ENCODE data around the gene S100A8.
A peak's percentile ranks its signal among the peaks of the same experiment; 100 is the strongest.
"Not testable (repeated sequence)": the region's sequence is repeated elsewhere in the genome, so short reads cannot be mapped to it uniquely, and the experiment has no call there.

The S100A8 gene

GRCh38 chr1:153390938-153391710, at the start of gene S100A8:
Gene S100A8, minus strand, starts transcription at chr1:153391073. Its CDS starts 538 bp downstream, at chr1:153390535.
- no peak for DNase-seq (ENCODE audit: low read depth)

GRCh38 chr1:153439273-153439672, 48.4 kb upstream of the S100A8 start:
- no peak for DNase-seq (ENCODE audit: low read depth)

- DNase-seq (ENCODE audit: low read depth) = no peak
Observed at GRCh38 chr1:153438599-153438998, 47.7 kb upstream of the S100A8 start.

DNA sequence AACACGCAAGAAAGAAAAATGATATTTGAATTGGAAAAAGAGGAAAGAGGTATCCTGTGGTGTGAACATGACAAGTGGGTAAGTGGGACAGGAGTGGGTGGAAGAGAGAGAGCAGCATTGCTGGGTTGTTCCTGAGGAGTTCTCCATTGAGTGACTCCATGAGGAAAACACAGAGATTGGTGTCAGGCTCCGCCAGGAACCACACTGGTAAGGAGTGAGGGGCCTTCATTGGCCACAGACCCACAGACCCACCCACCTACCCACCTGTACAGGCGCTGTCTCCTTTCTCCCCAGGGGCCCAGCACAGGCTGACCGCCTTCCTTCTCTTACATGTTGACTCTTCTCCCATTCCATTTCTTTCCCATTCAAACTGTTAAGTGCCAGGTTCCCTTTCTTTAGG, 46.4 kb upstream of the S100A8 start:
- no peak for DNase-seq (ENCODE audit: low read depth)

- no peak for DNase-seq (ENCODE audit: low read depth)
Observed at GRCh38 chr1:153434746-153435455, 44.0 kb upstream of the S100A8 start.

DNA sequence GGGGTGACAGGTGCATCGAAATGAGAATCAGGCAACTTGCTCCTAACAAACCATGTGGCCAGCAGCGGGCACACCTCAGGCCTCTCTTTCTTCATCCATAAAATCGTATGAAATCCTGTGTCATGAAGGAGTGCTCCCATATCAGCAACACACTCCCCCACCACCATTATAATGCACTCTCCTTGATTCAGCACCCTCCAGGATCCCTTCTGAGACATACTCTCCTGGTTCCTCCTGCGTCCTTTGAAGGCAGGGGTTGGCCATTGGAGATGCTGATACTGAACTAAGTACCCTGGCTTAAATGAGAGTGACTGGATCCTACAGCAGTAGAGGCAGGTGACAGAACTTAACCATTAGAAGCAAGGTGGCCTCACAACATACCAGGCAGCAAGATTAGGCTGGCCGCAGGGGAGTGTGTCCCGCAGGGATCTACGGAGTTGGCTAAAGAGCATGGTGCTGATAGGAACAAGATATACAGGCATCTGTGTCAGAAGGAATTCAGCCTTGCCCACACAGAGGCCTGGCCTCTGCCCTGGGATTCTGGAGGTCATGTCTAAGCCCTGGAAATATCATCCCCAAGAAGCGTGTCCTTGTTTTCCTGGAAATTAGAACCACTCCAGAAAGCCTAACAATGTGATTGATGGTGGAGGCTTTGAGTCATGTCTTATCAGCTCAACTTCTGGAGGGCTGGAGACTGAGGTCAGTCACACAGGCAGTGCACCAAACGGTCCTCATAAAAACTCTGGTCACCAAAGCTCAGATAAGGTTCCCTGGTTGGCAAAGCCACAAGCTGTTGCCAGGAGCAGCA, 42.2 kb upstream of the S100A8 start:
- no peak for DNase-seq (ENCODE audit: low read depth)

- no peak for DNase-seq (ENCODE audit: low read depth)
Observed at GRCh38 chr1:153431928-153432327, 41.1 kb upstream of the S100A8 start.

- no peak for DNase-seq (ENCODE audit: low read depth)
Observed at GRCh38 chr1:153431427-153431826, 40.6 kb upstream of the S100A8 start.

DNA sequence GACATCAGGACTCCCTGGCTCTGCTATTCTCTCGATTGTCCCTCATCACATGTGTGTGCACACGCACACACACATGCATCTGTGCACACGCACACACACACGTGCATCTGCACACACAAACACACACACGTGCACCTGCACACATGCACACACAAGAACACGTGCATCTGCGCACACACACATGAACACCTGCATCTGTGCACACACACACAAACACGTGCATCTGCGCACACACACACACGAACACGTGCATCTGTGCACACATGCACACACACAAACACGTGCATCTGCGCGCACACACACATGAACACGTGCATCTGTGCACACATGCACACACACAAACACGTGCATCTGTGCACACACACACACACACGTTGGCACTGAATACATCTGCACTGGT, 40.1 kb upstream of the S100A8 start:
- no peak for DNase-seq (ENCODE audit: low read depth)

DNA sequence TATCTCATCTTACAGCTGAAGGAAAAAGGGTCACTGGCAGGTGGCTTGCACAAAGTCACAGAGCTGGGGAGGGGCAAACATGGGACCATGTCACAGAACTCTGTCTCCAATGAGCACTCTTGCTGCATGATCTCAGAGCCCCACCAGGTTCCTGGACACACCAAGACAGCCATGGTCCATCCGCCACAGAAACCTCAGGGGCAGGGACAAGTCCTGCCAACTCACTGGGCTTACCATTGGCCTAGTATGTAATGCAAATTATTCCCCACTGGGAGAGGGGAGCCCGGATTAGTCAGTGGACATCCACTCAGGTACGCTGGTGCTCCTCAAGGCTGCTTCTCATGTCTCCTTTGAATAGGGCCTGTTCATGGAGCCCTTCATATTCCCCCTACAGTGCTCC, 39.7 kb upstream of the S100A8 start:
- no peak for DNase-seq (ENCODE audit: low read depth)

DNA sequence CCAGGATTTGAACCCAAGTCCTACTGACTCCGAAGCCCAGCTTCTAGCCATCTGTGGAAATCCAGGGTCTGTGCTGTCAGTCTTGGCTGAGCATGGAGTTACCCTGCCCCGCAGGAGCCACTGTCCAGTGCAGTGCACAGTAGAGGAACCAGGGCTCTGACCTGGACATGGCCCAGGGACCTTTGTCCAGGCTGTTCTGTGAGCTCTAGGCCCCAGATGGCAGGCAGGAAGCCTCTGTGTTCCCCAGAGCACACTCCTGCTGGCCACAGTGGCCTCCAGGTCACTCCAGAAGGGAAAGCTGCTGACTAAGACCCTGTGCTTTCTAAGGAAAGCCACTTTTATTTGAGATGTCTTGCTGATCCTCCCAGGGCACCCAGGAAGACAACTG, 39.3 kb upstream of the S100A8 start:
- DNase-seq (ENCODE audit: low read depth) = no peak

DNA sequence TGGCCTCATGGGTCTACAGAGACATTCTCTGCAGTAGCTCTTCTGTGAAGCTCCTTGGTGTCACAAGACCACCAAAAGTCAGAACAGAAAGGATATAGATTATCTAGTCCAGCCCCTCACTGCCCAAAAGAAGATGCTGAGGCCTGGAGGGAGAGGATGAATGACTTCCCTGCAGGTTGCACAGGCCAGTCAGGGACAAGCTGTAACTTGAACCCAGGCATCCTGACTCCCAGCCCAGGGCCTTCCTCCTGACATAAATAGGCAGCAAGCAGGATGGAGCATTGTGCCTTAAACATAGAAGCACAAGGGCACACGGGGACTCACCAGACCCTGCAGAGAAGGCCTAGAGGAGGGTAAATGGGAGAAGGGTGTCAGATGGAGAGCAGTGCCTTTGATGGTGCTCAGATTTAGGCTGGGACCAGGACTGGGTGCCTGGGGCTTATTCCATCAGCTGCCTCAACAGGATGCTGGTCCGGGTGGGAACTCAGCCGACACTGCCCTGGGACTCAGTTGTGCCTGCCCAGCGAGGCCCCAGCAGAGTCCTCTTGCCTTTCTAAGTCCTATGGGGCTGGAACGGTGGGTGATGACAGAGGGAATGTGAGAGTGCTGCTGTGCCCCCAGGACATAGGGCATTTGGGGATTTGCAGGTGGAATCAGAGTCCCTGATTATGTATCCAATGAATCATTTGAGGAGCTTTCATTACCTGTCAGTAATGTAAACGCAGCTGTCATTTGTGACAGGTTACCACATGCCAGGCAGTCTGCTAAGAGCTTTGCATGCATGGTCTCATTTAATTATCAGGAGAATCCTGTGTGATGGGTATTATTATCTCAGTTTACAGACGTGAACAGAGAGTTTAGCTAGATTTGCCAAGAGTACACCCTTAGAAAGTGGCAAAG, 38.6 kb upstream of the S100A8 start:
- DNase-seq (ENCODE audit: low read depth) = no peak

GRCh38 chr1:153428791-153429190, 37.9 kb upstream of the S100A8 start:
- no peak for DNase-seq (ENCODE audit: low read depth)

DNA sequence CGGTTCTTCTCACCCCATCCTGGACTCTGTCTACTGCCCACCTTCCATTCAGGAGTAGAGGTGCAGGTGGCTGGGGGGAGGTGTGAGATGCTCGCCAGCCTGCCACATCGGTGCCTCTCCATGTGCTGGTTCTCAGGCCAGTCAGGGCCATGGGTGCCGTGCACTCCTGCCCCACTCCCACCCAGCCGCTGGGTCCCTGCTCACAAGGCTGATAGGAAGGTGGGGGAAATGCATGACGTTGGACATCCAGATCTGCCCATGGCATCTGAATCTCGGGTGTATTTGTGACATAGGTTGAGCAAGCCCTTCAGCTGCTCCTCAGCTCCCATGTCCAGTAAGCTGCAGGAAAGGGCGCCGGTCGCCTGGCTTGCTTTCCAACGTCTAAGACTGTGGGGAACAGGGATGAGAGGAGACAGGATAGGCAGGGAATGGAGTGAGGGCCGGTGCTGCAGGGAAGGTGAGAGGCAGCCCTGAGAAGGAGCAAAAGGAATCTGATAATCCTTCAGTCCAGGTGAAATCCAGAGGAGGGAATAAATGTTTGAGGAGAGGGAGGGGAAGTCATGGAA, 37.3 kb upstream of the S100A8 start:
- DNase-seq (ENCODE audit: low read depth) = no peak

DNA sequence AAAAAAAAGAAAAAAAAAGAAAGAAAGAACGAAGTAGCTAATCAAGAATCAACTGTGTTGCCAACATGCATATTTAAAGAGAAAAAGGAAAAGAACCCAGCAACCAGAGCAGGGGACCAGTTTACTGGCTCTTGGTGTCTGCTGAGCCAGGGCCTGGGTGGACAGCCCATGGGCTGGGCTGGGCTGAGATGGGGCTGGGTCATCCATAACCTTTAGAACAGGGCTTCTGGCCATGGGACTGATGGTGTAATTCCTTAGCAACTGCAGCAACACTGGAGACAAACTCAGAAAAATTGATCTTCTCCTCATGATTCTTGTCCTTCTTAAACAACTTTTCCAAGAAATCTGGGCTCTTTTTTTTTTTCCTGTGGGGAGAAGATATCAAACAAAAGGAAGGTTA, 35.9 kb upstream of the S100A8 start:
- DNase-seq (ENCODE audit: low read depth) = no peak

DNA sequence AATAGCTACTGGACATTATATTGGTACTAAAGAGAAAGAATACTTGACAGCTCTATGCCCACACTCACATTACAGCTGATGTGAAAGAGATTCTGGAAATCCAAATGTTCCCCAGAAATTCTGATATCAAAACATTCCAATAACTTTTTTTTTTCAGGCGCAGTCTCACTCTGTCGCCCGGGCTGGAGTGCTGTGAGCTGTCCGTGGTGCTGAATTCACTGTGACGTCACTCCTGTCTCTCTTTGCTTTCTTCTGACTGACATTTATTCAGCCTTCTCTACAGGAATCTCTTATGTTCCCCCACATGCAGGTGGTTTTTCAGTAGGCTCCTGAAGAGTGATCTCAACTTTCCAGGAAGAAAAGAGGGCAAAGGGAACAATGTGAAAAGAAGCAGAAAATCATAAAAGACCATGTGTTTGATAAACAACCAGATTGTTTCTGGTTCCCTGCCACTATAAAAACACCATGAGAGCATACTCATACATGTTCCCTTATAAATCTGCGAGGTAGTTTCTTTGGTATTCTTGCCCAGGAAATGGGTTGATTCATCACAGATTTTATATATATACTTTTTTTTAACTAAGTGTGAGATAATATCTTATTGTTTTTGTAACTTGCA, 31.7 kb upstream of the S100A8 start:
- DNase-seq (ENCODE audit: low read depth) = peak; percentile 34

DNA sequence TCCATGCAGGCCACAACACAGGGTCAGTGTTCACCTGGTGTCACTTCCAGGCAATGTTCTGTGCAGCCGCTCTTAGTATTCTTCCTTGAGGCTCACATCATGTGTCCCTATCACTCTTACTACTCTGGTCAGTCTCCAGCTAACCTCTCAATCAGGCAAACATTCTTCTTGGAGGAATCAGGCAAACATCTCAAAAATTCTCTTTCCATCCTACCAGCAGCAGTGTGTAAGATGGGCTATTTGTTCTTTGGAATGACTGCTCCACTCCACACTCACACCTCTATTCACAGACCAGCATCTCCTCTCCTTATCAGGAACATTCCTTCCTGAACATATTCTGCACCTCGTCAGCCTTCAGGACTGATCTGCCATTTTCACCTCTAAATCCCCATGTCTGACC, 29.4 kb upstream of the S100A8 start:
- no peak for DNase-seq (ENCODE audit: low read depth)

DNA sequence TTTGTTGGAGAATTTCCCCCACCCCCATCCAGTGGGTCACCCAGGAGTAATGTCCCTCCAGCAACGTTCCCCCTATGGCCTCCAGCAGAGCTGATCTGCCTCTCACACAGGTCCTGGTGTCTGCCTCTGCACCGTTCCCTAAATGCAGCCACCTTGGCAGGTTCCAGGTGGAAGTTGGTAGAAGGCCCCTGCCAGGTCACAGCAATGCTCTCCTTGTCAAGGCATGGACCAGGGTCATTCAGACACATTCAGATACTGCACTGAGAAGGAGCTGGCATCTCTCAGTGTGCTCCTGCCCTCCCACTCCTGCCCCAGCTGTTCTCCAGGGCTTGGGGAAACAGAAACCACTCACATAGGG, 28.5 kb upstream of the S100A8 start:
- DNase-seq (ENCODE audit: low read depth) = not testable (repeated sequence)

- DNase-seq (ENCODE audit: low read depth) = not testable (repeated sequence)
Observed at GRCh38 chr1:153418758-153419435, 28.0 kb upstream of the S100A8 start.

DNA sequence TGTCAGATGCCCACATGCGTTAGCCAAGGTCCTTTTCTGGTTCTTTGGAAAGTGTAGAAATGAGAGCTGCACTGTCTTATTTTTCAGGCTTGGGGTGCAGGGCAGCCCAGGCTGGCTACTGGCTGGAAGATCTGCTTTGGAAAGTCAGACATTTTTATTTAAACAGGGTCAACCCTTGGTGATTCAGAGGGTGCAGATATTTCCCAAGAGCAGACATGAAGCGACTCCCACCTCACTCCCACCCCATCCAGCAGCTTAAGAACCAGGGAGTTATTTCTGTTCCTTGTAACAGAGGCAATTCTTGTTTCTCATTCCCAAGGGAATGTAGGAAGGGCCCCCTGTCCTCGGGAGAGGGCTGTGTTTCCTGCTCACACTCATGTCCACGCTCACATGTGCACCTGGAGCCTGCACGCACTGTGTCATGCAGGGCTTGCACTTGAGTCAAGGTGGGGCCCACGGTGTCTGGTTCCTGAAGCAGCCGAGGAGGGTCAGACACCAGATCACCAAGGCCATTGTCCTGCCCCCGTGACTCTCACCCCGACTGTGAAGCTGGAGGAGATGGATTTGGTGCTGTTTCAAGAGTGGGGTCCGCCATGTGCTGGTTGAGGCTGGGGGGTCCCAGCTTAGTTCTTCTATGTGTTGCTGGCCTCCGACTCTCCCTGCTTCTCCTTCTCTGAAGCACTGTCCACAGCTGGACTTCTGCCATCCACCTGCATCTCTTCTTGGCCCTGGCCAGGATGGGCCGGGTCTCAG, 26.4 kb upstream of the S100A8 start:
- no peak for DNase-seq (ENCODE audit: low read depth)

Data from fibroblast of gingiva (primary cell).